GM21423 (cell line): ENCODE data around the gene TBC1D3I.
"Not testable (repeated sequence)": the region's sequence is repeated elsewhere in the genome, so short reads cannot be mapped to it uniquely, and the experiment has no call there.

Experiments
- ATAC-seq: cut with Tn5 transposase; IDR thresholded peaks from one replicate; pipeline ENCODE4 v1.9.1; 2021; ENCODE audit warnings: mild to moderate bottlenecking, moderate library complexity; ENCODE audit not compliant: unreplicated experiment

The TBC1D3I gene

DNA sequence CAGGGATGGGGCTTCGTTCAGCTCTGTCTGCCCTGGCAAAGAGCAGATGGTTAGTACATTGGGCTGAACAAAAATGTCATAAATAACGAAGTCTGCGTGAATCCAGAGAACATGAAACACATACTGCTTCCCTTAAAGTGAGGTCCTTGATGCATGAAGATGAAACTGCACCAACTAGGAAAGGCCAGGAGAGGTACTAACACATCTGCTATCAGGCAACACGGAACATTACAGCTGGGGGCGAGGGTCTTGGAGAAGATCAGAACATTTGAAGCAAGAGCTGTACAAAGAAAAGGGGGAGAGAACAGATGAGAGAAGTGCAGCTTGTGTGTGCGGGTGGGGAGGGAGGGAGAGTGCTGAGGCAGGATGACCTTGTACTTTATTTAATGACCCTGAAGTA lies 57.0 kb downstream of the TBC1D3I start:
- not testable (repeated sequence) for ATAC-seq

DNA sequence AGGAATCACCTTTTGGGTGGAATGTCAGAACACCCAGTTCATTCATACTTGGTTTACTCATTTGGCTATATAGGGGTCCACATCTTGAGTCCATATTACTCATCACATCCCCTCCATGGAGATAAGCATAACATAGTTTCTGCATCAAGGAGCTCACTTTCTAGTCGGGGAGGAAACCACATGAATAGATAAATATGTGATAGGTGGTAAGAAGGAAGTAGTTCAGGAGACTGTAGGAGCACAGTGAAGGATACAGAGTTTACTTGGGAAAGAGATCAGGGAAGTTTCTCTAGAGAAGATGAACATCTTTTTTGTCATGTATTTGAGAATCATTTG lies 57.9 kb downstream of the TBC1D3I start:
- ATAC-seq = not testable (repeated sequence)

DNA sequence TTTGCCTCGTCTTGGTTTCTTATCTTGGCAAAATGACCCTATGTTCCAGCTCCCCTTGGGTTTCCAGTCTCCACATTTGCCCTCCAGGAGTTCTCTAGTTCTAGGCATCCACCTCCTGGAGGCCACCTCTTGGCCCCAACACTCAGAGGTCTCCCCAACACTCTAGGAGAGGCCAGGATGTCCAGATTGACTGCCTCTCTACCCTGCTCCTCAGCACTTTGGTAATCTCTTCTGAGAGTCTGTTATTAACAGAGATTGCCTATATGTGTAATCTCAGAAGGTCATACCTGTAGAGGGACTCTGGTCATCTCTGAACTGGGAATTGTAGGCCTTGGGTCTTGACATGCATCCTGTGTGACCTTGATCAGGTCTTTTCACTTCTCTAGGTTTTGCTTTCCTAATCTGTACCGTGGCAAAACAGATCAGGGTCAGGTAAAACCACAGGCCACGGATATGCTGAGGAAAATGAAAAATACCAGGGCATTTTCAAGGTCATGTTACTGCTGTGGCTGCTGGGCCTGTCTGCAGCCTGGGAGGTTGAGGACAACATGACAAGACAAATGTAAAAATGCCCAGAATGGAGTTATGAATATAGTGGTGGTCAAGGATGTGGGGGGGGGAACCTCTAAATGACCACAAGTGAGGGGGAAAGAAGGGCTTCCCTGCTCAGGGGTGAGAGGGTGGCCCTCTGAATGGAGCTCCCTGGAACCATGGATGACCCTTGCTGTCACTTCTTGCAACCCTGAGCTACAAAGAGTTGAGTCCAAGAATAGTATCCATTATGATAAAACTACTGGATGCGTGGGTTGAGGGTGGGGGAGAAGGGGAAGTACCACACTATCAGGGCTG lies 58.5 kb downstream of the TBC1D3I start:
- peak; percentile 18 for ATAC-seq

DNA sequence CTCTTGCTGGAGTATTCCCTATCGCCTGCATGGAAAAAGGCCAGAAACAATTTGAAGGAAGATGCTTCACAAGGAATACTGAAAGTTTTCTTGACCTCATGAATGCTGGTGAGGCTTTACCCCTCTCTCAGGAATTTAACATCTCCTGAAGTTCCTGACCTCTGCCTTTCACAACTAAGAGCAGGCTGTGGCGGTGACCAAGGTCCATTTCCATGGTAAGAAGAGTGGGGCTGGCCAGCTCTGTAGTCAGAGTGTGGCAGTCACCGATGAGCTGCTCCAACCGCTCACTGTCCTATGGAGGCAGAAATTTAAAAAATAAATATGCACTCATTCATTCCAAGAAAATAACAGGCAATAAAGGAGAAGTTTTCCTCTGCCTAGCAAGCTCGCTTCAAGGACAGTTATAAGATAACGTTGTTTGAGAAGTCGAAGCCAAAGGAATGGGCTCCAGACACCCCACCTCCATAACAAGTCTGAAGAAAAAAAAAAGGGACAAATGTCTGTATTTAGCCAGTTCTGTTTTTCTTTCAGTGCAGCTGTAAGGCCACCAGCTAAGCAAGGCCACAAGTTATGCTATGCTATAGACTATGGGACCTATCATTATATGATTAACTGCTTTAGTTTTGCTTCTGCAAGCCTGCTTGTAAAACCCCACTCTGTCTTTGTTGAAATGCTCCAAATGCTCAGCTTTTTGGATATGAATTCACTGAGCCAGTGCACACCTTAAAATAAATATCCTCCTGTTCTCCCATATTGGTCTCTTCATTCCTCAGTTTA lies 59.5 kb downstream of the TBC1D3I start:
- ATAC-seq = no peak
